SHP77 treated with DMSO at 0.1 percent for 48 hours (cell line): ENCODE results near the gene ATP5MC2.
"Not testable (repeated sequence)": the region's sequence is repeated elsewhere in the genome, so short reads cannot be mapped to it uniquely, and the experiment has no call there.

Experiments used
- DNase-seq: peaks from one replicate; lab custom pipeline; 2025; lab: John Stamatoyannopoulos, UW

The ATP5MC2 gene

GRCh38 chr12:53675701-53676607 lies at the start of gene ATP5MC2:
ATP5MC2 (minus strand) TSS chr12:53676083; CDS start chr12:53672614, 3,469 bp downstream.
- DNase-seq: peak; percentile 97

GRCh38 chr12:53722450-53723041 lies 46.7 kb upstream of the ATP5MC2 start:
- no peak for DNase-seq

GRCh38 chr12:53720946-53721345 lies 45.1 kb upstream of the ATP5MC2 start:
- DNase-seq: no peak

- no peak for DNase-seq
These were observed 43.8 kb upstream of the ATP5MC2 start for GRCh38 chr12:53719649-53720048.

GRCh38 chr12:53718567-53718966 lies 42.7 kb upstream of the ATP5MC2 start:
- not testable (repeated sequence) for DNase-seq

GRCh38 chr12:53717319-53717718 lies 41.4 kb upstream of the ATP5MC2 start:
- DNase-seq: no peak

- DNase-seq: no peak
These were observed 38.1 kb upstream of the ATP5MC2 start for GRCh38 chr12:53714004-53714403.

GRCh38 chr12:53713516-53713915 lies 37.6 kb upstream of the ATP5MC2 start:
- DNase-seq: no peak

- DNase-seq: no peak
These were observed 36.3 kb upstream of the ATP5MC2 start for GRCh38 chr12:53712059-53712643.

- DNase-seq: no peak
These were observed 34.2 kb upstream of the ATP5MC2 start for GRCh38 chr12:53710091-53710490.

- no peak for DNase-seq
These were observed 33.8 kb upstream of the ATP5MC2 start for GRCh38 chr12:53709671-53710070.

- DNase-seq: no peak
These were observed 30.2 kb upstream of the ATP5MC2 start for GRCh38 chr12:53706080-53706479.

GRCh38 chr12:53703756-53704155 lies 27.9 kb upstream of the ATP5MC2 start:
- no peak for DNase-seq

- DNase-seq: peak; percentile 14
These were observed 25.8 kb upstream of the ATP5MC2 start for GRCh38 chr12:53701518-53702264.

- no peak for DNase-seq
These were observed 24.7 kb upstream of the ATP5MC2 start for GRCh38 chr12:53700567-53700966.

- DNase-seq: no peak
These were observed 23.8 kb upstream of the ATP5MC2 start for GRCh38 chr12:53699678-53700025.

GRCh38 chr12:53698948-53699677 lies 23.2 kb upstream of the ATP5MC2 start:
- no peak for DNase-seq

- no peak for DNase-seq
These were observed 20.9 kb upstream of the ATP5MC2 start for GRCh38 chr12:53696655-53697331.

- peak; percentile 84 for DNase-seq
These were observed 20.4 kb upstream of the ATP5MC2 start for GRCh38 chr12:53696285-53696654.

- no peak for DNase-seq
These were observed 19.6 kb upstream of the ATP5MC2 start for GRCh38 chr12:53695152-53696145.
